Stimulated activated CD8-positive, alpha-beta memory T cell treated with anti-CD3 and anti-CD28 coated beads, Interleukin-4, amount 100 ng/mL, for 24 hours (primary cell): ENCODE measurements around the gene GPRC5B.

Experiments
- DNase-seq: peaks from one replicate; pipeline ENCODE4 v3.0.0-alpha.2; 2020; ENCODE audit warnings: low read depth

GPRC5B gene

GRCh38 chr16:19810817-19811731 is 73.6 kb downstream of the GPRC5B start:
- no peak for DNase-seq

- no peak for DNase-seq
Observed at GRCh38 chr16:19809693-19810092, 75.0 kb downstream of the GPRC5B start.

- DNase-seq: no peak
Observed at GRCh38 chr16:19809121-19809635, 75.5 kb downstream of the GPRC5B start.

- no peak for DNase-seq
Observed at GRCh38 chr16:19808061-19808641, 76.5 kb downstream of the GPRC5B start.
